Neural cell (in vitro differentiated cells): ENCODE measurements around the gene OR7C1.
"Not testable (repeated sequence)": the region's sequence is repeated elsewhere in the genome, so short reads cannot be mapped to it uniquely, and the experiment has no call there.

Source experiments
- EP300 ChIP-seq: fragments of 450-650 bp; conservative IDR thresholded peaks from 2 replicates; pipeline ENCODE4 v1.6.1; 2014; ENCODE audit warnings: antibody characterized with exemption, mild to moderate bottlenecking, moderate library complexity; ENCODE audit not compliant: poor library complexity, severe bottlenecking
- EZH2 ChIP-seq: fragments of 200-600, 300-800 bp; shearing (Covaris generic), sonication (generic); IDR thresholded peaks from 2 replicates; pipeline ENCODE4 v1.6.1; 2014; ENCODE audit warnings: antibody characterized with exemption, low read length, borderline replicate concordance, mild to moderate bottlenecking; ENCODE audit not compliant: insufficient read depth, poor library complexity, severe bottlenecking
- POLR2AphosphoS5 ChIP-seq: IDR thresholded peaks from 2 replicates; pipeline ENCODE4 v1.6.1; 2012
- RAD21 ChIP-seq: fragments of 450-650 bp; conservative IDR thresholded peaks from 2 replicates; pipeline ENCODE4 v1.6.1; 2014; ENCODE audit warnings: antibody characterized with exemption, mild to moderate bottlenecking, moderate library complexity
- SMC3 ChIP-seq: fragments of 450-650 bp; conservative IDR thresholded peaks from 2 replicates; pipeline ENCODE4 v1.6.1; 2014; ENCODE audit warnings: antibody characterized with exemption, mild to moderate bottlenecking, moderate library complexity; ENCODE audit not compliant: poor library complexity
- TF ChIP-seq, protein P1 (sequence below): fragments of 450-650 bp; IDR thresholded peaks from 2 replicates; pipeline ENCODE4 v1.5.1; 2014; ENCODE audit warnings: antibody characterized with exemption, mild to moderate bottlenecking, moderate library complexity; ENCODE audit not compliant: poor library complexity, severe bottlenecking

DNA sequence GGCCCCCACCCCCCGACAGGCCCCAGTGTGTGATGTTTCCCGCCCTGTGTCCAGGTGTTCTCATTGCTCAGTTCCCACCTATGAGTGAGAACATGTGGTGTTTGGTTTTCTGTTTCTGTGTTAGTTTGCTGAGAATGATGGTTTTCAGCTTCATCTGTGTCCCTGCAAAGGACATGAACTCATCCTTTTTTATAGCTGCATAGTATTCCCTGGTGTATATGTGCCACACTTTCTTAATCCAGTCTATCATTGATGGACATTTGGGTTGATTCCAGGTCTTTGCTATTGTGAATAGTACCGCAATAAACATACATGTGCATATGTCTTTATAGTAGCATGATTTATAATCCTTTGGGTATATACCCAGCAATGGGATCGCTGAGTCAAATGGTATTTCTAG lies 57.3 kb downstream of the OR7C1 start:
- TF ChIP-seq, protein P1, sequence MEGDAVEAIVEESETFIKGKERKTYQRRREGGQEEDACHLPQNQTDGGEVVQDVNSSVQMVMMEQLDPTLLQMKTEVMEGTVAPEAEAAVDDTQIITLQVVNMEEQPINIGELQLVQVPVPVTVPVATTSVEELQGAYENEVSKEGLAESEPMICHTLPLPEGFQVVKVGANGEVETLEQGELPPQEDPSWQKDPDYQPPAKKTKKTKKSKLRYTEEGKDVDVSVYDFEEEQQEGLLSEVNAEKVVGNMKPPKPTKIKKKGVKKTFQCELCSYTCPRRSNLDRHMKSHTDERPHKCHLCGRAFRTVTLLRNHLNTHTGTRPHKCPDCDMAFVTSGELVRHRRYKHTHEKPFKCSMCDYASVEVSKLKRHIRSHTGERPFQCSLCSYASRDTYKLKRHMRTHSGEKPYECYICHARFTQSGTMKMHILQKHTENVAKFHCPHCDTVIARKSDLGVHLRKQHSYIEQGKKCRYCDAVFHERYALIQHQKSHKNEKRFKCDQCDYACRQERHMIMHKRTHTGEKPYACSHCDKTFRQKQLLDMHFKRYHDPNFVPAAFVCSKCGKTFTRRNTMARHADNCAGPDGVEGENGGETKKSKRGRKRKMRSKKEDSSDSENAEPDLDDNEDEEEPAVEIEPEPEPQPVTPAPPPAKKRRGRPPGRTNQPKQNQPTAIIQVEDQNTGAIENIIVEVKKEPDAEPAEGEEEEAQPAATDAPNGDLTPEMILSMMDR = not testable (repeated sequence)
- TF ChIP-seq POLR2AphosphoS5, EZH2, EP300, SMC3, RAD21: not testable (repeated sequence)
